Islet of Langerhans (tissue), 1 donor: ENCODE results near the gene MFSD1.
A peak's percentile ranks its signal among the peaks of the same experiment; 100 is the strongest.

Source experiments
- FAIRE-seq: peaks from one replicate; lab custom pipeline; 2011; peaks lifted over from hg19 to GRCh38; lab: Jason Lieb, UNC

Gene MFSD1

DNA sequence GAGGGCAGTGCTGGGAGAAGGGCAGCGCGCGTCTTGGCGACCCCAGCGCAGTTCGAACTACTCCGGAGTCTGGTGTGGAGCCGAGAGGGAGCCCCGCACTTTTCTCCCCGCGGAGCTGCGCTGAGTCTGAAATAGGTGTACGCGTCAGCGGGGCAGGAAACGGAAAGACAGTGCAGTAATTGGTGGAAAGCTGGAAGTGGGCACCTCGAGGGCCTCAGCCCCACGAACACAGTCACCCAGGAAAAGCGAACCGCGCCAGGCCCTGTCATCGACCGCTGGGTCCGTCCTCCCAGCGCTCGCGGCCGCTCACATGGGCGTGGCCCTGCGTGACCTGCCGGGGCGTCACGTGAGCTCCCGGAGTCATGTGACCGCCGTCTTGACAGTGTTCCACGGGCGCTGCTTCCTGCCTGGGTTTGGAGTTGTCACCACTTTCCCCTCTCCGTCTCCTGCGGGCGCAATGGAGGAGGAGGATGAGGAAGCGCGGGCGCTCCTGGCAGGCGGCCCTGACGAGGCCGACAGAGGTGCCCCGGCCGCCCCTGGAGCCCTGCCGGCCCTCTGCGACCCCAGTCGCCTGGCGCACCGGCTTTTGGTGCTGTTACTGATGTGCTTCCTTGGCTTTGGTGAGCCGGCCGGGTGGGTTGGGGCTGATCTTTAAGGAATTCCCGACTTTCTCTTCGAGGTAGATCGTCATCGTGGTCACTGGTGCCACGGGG lies at the start of gene MFSD1:
Gene MFSD1 (plus strand): TSS at position 359 of the 713 bp plus-strand sequence. CDS start 99 bp downstream, at position 458.
- FAIRE-seq, result peak; percentile 17

DNA sequence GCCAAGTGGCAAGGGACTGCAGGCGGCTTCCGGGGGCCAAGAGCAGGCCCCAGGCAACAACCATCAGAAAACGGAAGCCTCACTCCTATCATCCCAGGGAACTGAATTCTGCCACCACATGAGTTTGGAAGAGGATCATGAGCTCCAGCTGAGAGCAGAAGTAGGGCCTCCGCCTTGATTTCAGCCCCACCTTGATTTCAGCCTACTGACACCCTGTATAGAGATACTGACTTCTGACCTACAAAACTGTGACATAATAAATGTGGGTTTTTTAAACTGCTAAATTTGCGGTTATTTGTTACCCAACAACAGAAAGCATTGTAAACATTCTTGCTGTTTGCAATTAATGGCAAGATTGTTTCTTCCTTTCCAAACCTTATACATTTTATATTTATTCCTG lies 48.0 kb upstream of the MFSD1 start:
- no peak for FAIRE-seq

- FAIRE-seq, result no peak
Measured at GRCh38 chr3:158755421-158755820, 46.4 kb upstream of the MFSD1 start.

DNA sequence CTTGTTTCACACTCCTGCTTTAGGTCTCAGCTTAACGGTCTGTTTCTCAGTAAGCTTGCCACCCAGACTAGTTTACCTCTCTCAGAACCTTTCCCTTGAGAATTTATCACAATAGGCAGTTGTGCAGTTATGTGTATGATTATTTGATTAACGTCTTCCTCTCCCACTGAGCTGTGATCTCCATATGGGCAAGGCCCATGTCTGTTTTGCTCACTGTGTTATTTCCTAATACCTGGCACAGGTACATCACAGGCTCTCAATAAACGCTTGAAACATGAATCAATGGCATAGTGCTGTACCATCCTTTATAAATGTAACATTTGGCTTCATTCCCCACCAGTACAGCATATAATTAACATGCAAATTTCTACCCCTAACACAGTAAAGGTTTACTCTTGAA lies 40.5 kb upstream of the MFSD1 start:
- FAIRE-seq, result no peak

DNA sequence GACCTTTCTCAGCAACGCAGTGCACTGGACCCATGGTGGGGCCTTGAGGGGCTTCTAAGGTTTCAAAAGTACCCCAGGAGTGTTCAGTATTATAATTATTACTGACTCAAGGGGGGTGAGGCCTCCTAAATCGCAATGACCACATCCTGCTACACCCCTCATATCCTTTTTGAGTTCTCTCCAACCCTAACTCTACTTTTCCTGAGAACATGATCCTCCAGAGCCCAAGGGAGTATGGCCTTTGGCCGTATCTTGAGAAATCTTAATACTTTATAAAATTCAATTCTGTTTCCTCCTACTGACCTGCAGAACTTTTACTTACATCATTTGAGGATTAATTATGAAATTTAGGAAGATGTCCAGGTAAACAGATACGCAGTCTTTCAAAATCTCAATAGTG lies 39.2 kb upstream of the MFSD1 start:
- FAIRE-seq, result no peak

- no peak for FAIRE-seq
Measured at GRCh38 chr3:158763421-158763820, 38.4 kb upstream of the MFSD1 start.

GRCh38 chr3:158765518-158766205 lies 36.2 kb upstream of the MFSD1 start:
- no peak for FAIRE-seq

- FAIRE-seq, result no peak
Measured at GRCh38 chr3:158766364-158766763, 35.5 kb upstream of the MFSD1 start.

- no peak for FAIRE-seq
Measured at GRCh38 chr3:158768361-158768787, 33.5 kb upstream of the MFSD1 start.

- no peak for FAIRE-seq
Measured at GRCh38 chr3:158768881-158769543, 32.8 kb upstream of the MFSD1 start.

DNA sequence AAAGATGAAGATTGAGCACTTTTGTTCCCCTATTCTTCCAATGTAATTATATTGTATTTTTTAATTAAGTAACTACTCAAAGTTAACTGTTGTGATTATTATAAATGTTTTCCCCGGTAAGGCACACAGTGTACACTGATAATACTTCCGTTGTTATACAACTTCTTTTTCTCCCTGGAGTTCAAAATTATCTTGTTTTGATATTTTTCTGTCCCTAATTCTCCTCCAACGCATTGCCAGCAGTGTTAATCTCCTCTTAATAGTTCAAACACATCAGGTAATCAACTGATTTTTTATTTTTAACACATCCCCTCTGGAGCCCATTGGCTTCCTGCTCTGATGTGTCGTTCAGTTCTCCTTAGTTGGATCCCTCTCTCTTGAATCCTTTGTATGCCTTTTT lies 32.3 kb upstream of the MFSD1 start:
- FAIRE-seq, result no peak

DNA sequence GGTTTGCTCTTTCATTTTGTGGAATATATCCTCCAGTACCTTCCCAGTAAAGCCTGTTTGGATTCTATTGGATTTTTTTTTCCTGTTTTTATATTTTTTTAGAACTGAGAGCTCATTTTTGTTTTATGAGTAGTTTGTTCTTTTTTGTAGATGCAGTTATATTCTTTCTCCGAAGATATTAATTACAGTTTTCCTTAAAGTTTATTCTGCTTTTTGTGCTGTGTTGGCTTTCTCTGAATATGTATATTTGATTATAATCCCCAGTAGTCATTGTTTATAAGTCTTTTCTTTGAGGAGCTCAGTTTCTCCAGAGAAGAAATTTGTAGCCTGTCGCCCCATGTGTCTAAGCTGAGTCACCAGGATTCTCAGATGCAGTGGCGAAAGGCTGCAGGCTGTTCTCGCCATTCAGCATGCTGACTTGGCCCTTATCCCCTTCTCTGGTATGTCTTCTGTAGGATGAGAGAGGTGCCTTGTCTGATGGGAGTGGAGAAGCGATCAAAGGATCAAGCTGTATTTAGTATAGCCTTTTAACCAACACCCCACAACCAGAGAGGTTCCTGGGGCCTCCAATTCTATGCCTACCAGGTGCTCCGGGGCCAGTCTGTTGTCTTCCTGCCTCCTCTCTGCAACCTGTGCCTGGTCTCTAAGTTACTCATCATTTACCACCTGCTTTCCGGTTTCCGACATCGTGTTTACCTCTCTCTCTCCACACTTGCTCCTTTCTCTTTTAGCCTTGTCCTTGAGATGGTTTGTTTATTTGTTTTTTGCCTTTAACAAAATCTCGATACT lies 31.7 kb upstream of the MFSD1 start:
- FAIRE-seq, result no peak

DNA sequence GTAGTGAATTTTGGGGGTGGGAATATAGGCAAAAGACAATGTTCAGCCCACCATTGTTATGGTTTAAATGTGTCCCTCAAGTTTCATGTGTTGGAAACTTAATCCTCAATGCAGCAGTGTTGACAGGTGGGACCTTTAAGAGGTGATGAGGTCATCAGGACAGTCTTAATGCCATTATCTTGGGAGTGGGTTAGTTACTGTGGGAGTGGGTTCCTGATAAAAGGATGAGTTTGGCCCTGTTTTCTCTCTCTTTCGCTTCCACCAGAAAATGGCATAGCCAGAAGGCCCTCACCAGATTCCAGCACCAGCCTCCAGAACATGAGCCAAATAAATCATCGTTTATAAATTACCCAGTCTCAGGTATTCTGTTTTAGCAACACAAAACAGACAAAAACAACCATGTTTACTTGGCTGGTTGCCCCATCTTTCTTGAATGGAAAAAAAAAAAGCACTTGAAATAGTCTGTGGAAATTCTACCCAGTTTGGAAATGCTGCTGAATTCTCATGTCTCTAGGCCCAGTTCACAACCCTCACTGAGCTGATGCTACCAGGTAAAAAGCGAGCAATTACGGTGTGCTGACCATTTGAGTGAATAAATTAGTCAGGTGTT lies 31.0 kb upstream of the MFSD1 start:
- no peak for FAIRE-seq

- no peak for FAIRE-seq
Measured at GRCh38 chr3:158771577-158771976, 30.3 kb upstream of the MFSD1 start.

GRCh38 chr3:158771982-158772381 lies 29.9 kb upstream of the MFSD1 start:
- FAIRE-seq, result no peak

DNA sequence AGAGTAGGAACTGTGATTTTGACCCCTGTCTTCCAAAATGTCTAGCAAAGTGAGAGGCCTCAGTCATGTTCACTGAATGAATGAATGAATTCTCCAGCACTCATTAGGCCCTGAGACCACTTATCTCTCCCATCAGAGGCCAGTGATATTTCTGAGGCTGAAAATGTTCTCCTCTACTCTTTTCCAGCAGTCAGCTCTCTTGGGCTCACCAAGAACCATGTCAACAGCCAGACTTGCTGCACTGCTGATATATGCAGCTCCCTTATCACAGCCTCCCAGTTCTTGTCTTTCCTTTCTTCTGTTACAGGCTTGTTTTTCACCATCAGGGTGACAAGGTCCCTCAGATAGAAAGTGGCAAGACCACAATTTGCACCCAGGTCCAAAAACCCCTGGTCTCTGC lies 28.7 kb upstream of the MFSD1 start:
- FAIRE-seq, result no peak

DNA sequence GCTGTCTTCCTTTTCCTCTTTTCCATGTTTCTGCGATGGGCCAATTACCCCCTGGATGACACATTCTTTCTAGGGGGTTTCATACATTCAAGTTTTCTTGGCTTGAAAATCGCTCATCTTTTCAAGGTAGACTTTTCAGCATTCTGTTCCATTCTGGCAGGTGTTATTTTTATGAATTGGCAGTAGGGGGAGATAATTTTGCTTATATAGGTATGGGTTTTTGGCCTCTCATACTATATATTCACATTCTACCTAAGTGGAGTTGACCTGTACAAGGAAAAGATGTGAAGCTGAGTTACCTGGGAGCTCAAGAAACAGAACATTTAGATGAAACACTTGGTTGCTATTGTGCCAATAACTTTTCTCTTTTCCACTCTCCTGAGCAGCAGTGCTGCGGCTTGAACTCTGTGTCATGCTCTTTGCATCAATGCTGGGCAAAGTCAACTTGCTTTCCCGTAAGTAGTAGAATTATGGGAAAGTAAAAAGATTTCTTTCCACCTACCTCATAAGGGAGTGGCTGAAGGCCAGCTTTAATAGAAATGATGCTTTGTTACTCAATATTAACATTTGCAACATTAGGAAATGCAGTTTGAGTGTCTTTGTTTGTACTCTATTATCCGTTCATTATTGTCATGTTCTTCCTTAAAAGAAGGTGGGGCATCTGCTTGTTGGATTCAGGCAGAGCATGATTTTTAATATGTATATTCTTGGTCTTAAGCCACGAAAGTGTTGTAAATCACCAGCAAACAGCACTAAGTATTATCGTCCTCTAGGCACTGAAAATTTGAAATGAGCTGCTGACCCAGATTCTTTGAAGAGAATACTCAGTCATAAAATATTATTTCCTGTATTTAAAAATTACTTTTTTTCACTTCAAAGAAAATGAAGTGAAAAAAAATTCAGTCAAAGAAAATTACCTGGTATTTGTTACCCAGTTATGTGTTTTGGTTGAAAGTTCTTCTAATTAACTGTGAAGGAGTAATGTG lies 27.7 kb upstream of the MFSD1 start:
- peak; percentile 21 for FAIRE-seq

DNA sequence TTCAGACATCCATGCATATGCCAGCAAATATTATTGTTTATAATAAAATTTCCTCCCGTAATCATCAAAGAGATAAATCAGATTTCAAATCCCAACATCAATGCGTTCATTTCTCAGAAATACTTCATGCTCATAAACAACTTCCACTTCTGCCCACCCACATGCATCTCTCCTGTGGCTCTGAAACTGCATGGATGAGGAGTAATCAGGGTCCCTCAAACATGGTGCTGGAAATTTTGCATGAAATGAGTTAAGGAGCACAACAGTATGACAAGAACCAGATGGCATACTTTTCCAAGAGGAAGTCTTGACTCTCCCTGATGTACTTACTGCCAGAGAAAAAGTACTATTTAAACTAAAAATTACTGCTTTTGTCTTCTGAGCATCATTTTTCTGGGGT lies 26.9 kb upstream of the MFSD1 start:
- no peak for FAIRE-seq

- no peak for FAIRE-seq
Measured at GRCh38 chr3:158775426-158776410, 26.1 kb upstream of the MFSD1 start.

DNA sequence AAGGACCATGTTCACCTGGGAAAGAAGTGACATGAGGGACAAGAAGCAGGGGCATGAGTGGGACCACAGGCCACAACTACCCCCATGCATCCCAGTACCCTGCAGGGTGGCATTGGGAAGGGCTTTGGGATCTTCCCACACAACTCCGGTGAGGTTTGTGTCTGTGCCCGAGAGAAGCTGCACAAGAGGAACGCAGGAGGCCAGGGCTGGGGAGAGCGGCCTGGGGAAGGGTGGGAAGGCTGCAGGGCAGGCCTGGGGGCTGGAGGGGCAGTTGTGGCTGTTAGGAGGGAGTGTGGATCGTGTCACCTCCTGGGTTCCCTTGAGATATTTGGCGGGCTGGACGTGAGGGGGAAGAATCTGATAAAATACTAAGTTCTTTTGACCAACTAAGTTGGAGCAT lies 25.3 kb upstream of the MFSD1 start:
- no peak for FAIRE-seq
